Activated T-cell treated with anti-CD3 and anti-CD28 coated beads, Interleukin-2, amount 50 U/mL, for 72 hours (primary cell): ENCODE measurements around the gene VPS37B. TPM values are rescaled to one million over a fixed set of nuclear protein-coding genes. Genes with fewer than 3 reads are reported as not detected.
"Not testable (repeated sequence)": the region's sequence is repeated elsewhere in the genome, so short reads cannot be mapped to it uniquely, and the experiment has no call there.

ENCODE experiments used
- ATAC-seq, 2 donors: fragments of 150-1000 bp; cut with Tn5 transposase; replicated peaks in 1 of 2; 2 replicates each; pipeline ENCODE4 v1.10.0; 2021; ENCODE audit warnings: moderate library complexity in 2 of 2, mild to moderate bottlenecking in 1 of 2
- DNase-seq, 2 donors: peaks; one replicate each; pipeline ENCODE4 v3.0.0; 2021 to 2022; ENCODE audit warnings: mixed read lengths in 1 of 2
- H3K27ac Mint-ChIP-seq: one replicate; pipeline ENCODE4 v1.8.0; 2022; ENCODE audit warnings: mild to moderate bottlenecking, moderate library complexity, mixed read lengths
- H3K27me3 Mint-ChIP-seq: one replicate; pipeline ENCODE4 v1.8.0; 2022; ENCODE audit warnings: low read depth, mixed read lengths
- H3K36me3 Mint-ChIP-seq, 2 donors: one replicate each; pipeline ENCODE4 v1.8.0; 2022; ENCODE audit warnings: mixed read lengths in 2 of 2, mild to moderate bottlenecking in 1 of 2; ENCODE audit not compliant: insufficient read depth in 2 of 2
- H3K4me1 Mint-ChIP-seq: one replicate; pipeline ENCODE4 v1.8.0; 2022; ENCODE audit warnings: low read depth, mixed read lengths
- H3K4me3 Mint-ChIP-seq, 2 donors: one replicate each; pipeline ENCODE4 v1.8.0; 2022; ENCODE audit warnings: mild to moderate bottlenecking in 2 of 2, mixed read lengths in 2 of 2, moderate library complexity in 2 of 2
- H3K9me3 Mint-ChIP-seq, 2 donors: one replicate each; pipeline ENCODE4 v1.8.0; 2022; ENCODE audit warnings: mixed read lengths in 2 of 2
- total RNA-seq, 2 donors: library from RNA; stranded (reverse); gene quantifications; one replicate each; pipeline ENCODE4 v1.2.3, GENCODE V29; 2022

The VPS37B gene
- total RNA-seq, 2 donors from 2014 or later, result 28.8 to 37.4 TPM

GRCh38 chr12:122884860-122885259 is 11.1 kb downstream of the VPS37B start:
- ATAC-seq (no peak), DNase-seq (no peak)
- H3K9me3 Mint-ChIP-seq, result no peaks in the 10 kb centered on the region
- H3K27ac Mint-ChIP-seq, result no peak overlapping the region
- H3K36me3 Mint-ChIP-seq, result peaks cover 5 to 8% of the 10 kb centered on the region in 2 donors
- no peak overlapping the region for H3K4me3 Mint-ChIP-seq
- peaks cover 49% of the 10 kb centered on the region for H3K27me3 Mint-ChIP-seq
- peaks cover 90% of the 10 kb centered on the region for H3K4me1 Mint-ChIP-seq

- peaks cover 55% of the 10 kb centered on the region for H3K27me3 Mint-ChIP-seq
- peaks cover 5 to 6% of the 10 kb centered on the region in 2 donors for H3K36me3 Mint-ChIP-seq
- H3K27ac Mint-ChIP-seq, result no peak overlapping the region
- ATAC-seq (no peak), DNase-seq (no peak)
- peaks cover 90% of the 10 kb centered on the region for H3K4me1 Mint-ChIP-seq
- peak overlapping the region; percentile 8 to 47 for H3K4me3 Mint-ChIP-seq
- no peaks in the 10 kb centered on the region for H3K9me3 Mint-ChIP-seq
Observed at GRCh38 chr12:122884091-122884826, 11.7 kb downstream of the VPS37B start.

GRCh38 chr12:122882908-122883558 is 12.9 kb downstream of the VPS37B start:
- H3K9me3 Mint-ChIP-seq, result no peaks in the 10 kb centered on the region
- peaks cover 5 to 6% of the 10 kb centered on the region in 2 donors for H3K36me3 Mint-ChIP-seq
- DNase-seq, result no peak
- peaks cover 60% of the 10 kb centered on the region for H3K27me3 Mint-ChIP-seq
- H3K27ac Mint-ChIP-seq, result no peak overlapping the region
- ATAC-seq, result no peak
- peaks cover 90% of the 10 kb centered on the region for H3K4me1 Mint-ChIP-seq
- peak overlapping the region; percentile 33 to 61 for H3K4me3 Mint-ChIP-seq

GRCh38 chr12:122880668-122881067 is 15.3 kb downstream of the VPS37B start:
- no peak overlapping the region for H3K27ac Mint-ChIP-seq
- H3K4me1 Mint-ChIP-seq, result peaks cover 92% of the 10 kb centered on the region
- no peaks in the 10 kb centered on the region for H3K9me3 Mint-ChIP-seq
- peaks cover 69% of the 10 kb centered on the region for H3K27me3 Mint-ChIP-seq
- peaks cover 5 to 7% of the 10 kb centered on the region in 2 donors for H3K36me3 Mint-ChIP-seq
- no peak for DNase-seq
- peak; percentile 41 to 51 for ATAC-seq
- H3K4me3 Mint-ChIP-seq, result no peak overlapping the region

- peaks cover 5 to 7% of the 10 kb centered on the region in 2 donors for H3K36me3 Mint-ChIP-seq
- ATAC-seq (no peak), DNase-seq (no peak)
- H3K4me3 Mint-ChIP-seq, result no peak overlapping the region
- H3K4me1 Mint-ChIP-seq, result peaks cover 96% of the 10 kb centered on the region
- no peak overlapping the region for H3K27ac Mint-ChIP-seq
- peaks cover 69% of the 10 kb centered on the region for H3K27me3 Mint-ChIP-seq
- no peaks in the 10 kb centered on the region for H3K9me3 Mint-ChIP-seq
Observed at GRCh38 chr12:122880155-122880667, 15.7 kb downstream of the VPS37B start.

GRCh38 chr12:122878780-122879612 is 16.9 kb downstream of the VPS37B start:
- peaks cover 5 to 7% of the 10 kb centered on the region in 2 donors for H3K36me3 Mint-ChIP-seq
- peaks cover 94% of the 10 kb centered on the region for H3K4me1 Mint-ChIP-seq
- ATAC-seq (no peak), DNase-seq (no peak)
- H3K27ac Mint-ChIP-seq, result no peak overlapping the region
- H3K9me3 Mint-ChIP-seq, result no peaks in the 10 kb centered on the region
- H3K4me3 Mint-ChIP-seq, result no peak overlapping the region
- H3K27me3 Mint-ChIP-seq, result peaks cover 75% of the 10 kb centered on the region

- Mint-ChIP-seq H3K27ac (peak overlapping the region; percentile 35), H3K27me3 (peaks cover 74% of the 10 kb centered on the region), H3K36me3 (peaks cover 0 to 4% of the 10 kb centered on the region in 2 donors), H3K9me3 (no peaks in the 10 kb centered on the region), H3K4me3 (peak overlapping the region in 1 of 2 donors; percentile 24), H3K4me1 (peaks cover 94% of the 10 kb centered on the region)
- no peak for DNase-seq
- no peak for ATAC-seq
Observed at GRCh38 chr12:122876731-122877130, 19.2 kb downstream of the VPS37B start.

- Mint-ChIP-seq H3K4me1 (peaks cover 97% of the 10 kb centered on the region), H3K27ac (peak overlapping the region; percentile 45), H3K4me3 (peak overlapping the region; percentile 62 to 64), H3K27me3 (peaks cover 71% of the 10 kb centered on the region)
- H3K36me3 Mint-ChIP-seq, ATAC-seq, H3K9me3 Mint-ChIP-seq, DNase-seq: not testable (repeated sequence)
Observed at GRCh38 chr12:122876281-122876680, 19.6 kb downstream of the VPS37B start.

GRCh38 chr12:122875590-122876220 is 20.2 kb downstream of the VPS37B start:
- no peaks in the 10 kb centered on the region for H3K9me3 Mint-ChIP-seq
- H3K27ac Mint-ChIP-seq, result peak overlapping the region; percentile 45
- H3K4me3 Mint-ChIP-seq, result peak overlapping the region; percentile 62 to 64
- peaks cover 68% of the 10 kb centered on the region for H3K27me3 Mint-ChIP-seq
- peaks cover 0 to 5% of the 10 kb centered on the region in 2 donors for H3K36me3 Mint-ChIP-seq
- H3K4me1 Mint-ChIP-seq, result peaks cover 97% of the 10 kb centered on the region
- peak; percentile 63 to 64 for ATAC-seq
- DNase-seq, result no peak

GRCh38 chr12:122874081-122874480 is 21.8 kb downstream of the VPS37B start:
- Mint-ChIP-seq H3K36me3 (peaks cover 8 to 10% of the 10 kb centered on the region in 2 donors), H3K4me1 (peaks cover 82% of the 10 kb centered on the region), H3K27me3 (peaks cover 59% of the 10 kb centered on the region), H3K27ac (peak overlapping the region; percentile 69), H3K9me3 (no peaks in the 10 kb centered on the region), H3K4me3 (peak overlapping the region; percentile 27 to 68)
- ATAC-seq (peak; percentile 48 to 57), DNase-seq (peak; percentile 49 to 64)

GRCh38 chr12:122873540-122873939 is 22.4 kb downstream of the VPS37B start:
- Mint-ChIP-seq H3K4me3 (peak overlapping the region; percentile 2 to 27), H3K4me1 (peaks cover 76% of the 10 kb centered on the region), H3K9me3 (no peaks in the 10 kb centered on the region), H3K27me3 (peaks cover 59% of the 10 kb centered on the region), H3K27ac (no peak overlapping the region), H3K36me3 (peaks cover 8 to 14% of the 10 kb centered on the region in 2 donors)
- DNase-seq, result no peak
- ATAC-seq, result no peak

GRCh38 chr12:122872815-122873361 is 23.0 kb downstream of the VPS37B start:
- Mint-ChIP-seq H3K4me3 (peak overlapping the region; percentile 27 to 80), H3K4me1 (peaks cover 70% of the 10 kb centered on the region), H3K27ac (no peak overlapping the region), H3K27me3 (peaks cover 53% of the 10 kb centered on the region), H3K36me3 (peaks cover 8 to 14% of the 10 kb centered on the region in 2 donors), H3K9me3 (no peaks in the 10 kb centered on the region)
- DNase-seq, result no peak
- no peak for ATAC-seq
